GM18507 (cell line): ENCODE data around the gene KCNH4.
"Not testable (repeated sequence)": the region's sequence is repeated elsewhere in the genome, so short reads cannot be mapped to it uniquely, and the experiment has no call there.

Experiments used
- DNase-seq: peaks from one replicate; pipeline ENCODE4 v3.0.0; 2011; ENCODE audit warnings: low read depth; ENCODE audit not compliant: insufficient read length; ENCODE audit errors: extremely low spot score
- FAIRE-seq: peaks from 2 replicates; lab custom pipeline; 2011; peaks lifted over from hg19 to GRCh38; lab: Jason Lieb, UNC

The KCNH4 gene

DNA sequence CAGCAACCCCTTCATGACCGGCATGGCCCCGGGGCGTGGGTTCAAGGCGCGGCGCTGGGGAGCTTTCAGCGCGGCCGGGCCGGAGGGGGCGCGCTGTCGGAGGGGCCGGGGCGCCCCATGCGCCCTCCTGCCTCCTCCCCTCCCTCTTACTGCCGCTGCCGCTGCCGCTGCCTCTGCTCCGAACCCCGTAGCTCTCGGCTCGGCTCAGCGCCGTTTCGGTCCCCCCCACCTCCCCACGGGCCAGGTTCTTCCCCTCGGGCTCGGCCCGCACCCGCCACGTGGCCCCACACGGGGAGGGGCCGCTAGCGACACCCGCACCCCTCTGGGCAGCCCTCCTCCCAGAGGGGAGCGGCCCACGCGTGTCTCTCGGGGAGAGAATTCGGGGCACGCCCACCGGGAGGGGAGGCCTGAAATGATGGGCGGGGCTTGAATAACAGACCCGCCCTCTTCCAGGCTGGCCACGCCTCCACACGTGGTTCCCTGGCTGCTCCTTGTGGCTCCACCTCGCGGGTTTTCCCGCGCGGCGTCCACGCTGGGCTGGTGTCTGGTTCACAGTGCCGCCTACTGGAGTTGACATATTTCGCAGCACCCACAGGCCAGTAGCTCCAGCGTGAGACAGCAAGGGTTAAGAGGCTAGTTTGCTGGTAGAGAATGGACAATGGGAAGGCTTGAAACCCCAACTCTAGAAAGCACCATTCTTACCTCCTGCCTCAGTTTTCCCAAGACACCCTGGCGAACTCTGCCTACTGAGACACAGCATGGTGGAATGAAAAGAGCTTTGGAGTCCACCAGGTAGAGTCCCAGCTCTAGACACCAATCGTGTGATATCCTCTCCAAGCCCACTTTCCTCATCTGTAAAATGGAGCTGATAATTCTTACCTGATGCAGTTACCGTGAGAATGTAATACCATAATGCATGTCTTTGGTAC, at the start of gene KCNH4:
TSS of gene KCNH4 (minus strand) at position 221 of the 929 bp plus-strand sequence. CDS start at position 24, 197 bp downstream.
- DNase-seq (peak; percentile 78), FAIRE-seq (peak; percentile 96)

DNA sequence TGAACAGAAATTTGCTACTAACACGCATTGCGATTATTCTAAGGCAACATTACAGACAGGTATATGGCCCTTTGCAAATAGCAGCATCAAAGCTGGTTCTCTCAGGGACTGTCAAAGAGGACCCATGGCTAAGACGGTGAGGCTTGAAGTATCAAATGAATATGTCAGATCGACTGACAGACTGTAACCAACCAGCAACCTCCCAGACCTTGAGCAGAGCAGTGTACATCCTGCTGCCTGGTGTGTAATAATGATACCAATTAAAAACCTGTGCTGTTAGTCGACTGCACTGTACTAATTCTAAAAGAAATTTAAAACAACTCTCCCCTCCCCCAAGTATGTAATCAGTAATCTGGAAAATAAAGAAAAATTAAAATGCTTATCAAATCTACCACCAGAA, 49.3 kb upstream of the KCNH4 start:
- DNase-seq: no peak
- no peak for FAIRE-seq

GRCh38 chr17:42227849-42228700, 47.1 kb upstream of the KCNH4 start:
- FAIRE-seq: no peak
- DNase-seq: no peak

DNA sequence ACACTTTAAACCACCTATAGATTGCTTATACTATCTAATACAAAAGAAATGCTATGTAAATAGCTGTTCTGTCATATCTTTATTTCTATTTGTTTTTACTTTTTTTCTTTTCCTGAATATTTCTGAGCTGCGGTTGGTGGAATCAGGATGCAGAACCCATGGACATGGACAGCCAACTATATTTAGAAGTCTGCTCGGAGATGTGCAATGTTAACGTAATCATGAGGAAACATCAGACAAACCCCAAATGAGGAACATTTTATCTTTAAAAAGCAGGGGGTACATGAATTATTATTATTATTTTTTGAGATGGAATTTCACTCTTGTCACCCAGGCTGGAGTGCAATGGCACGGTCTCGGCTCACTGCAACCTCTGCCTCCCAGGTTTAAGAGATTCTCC, 44.7 kb upstream of the KCNH4 start:
- DNase-seq: no peak

GRCh38 chr17:42224651-42225050, 43.7 kb upstream of the KCNH4 start:
- FAIRE-seq (no peak), DNase-seq (no peak)

More for the DNA sequence above, 44.7 kb upstream of the KCNH4 start:
- FAIRE-seq: no peak

GRCh38 chr17:42221886-42222745, 41.2 kb upstream of the KCNH4 start:
- DNase-seq (peak; percentile 25), FAIRE-seq (no peak)

GRCh38 chr17:42219280-42219679, 38.3 kb upstream of the KCNH4 start:
- not testable (repeated sequence) for FAIRE-seq, DNase-seq

- no peak for DNase-seq
- no peak for FAIRE-seq
Measured at GRCh38 chr17:42214156-42214555, 33.2 kb upstream of the KCNH4 start.

GRCh38 chr17:42212382-42212781, 31.4 kb upstream of the KCNH4 start:
- DNase-seq (no peak), FAIRE-seq (no peak)

- FAIRE-seq, DNase-seq: not testable (repeated sequence)
Measured at GRCh38 chr17:42211921-42212341, 31.0 kb upstream of the KCNH4 start.

- DNase-seq (no peak), FAIRE-seq (no peak)
Measured at GRCh38 chr17:42210046-42210445, 29.1 kb upstream of the KCNH4 start.

DNA sequence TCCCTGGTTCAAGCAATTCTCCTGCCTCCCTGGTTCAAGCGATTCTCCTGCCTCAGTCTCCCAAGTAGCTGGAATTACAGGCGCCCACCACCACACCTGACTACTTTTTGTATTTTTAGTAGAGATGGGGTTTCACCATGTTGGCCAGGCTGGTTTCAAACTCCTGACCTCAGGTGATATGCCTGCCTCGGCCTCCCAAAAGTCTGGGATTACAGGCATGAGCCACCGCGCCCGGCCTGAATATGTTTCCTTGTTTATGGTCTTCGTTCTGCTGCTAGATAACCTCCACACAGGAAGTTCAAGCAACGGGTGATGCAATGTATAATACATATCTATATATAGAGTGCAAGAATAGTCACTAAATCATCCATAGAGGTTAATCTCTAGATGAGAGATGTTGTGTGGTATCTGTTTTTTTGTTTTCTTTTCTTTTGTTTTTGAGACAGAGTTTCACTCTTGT, 25.2 kb upstream of the KCNH4 start:
- not testable (repeated sequence) for DNase-seq, FAIRE-seq

GRCh38 chr17:42203354-42203753, 22.4 kb upstream of the KCNH4 start:
- FAIRE-seq: no peak

DNA sequence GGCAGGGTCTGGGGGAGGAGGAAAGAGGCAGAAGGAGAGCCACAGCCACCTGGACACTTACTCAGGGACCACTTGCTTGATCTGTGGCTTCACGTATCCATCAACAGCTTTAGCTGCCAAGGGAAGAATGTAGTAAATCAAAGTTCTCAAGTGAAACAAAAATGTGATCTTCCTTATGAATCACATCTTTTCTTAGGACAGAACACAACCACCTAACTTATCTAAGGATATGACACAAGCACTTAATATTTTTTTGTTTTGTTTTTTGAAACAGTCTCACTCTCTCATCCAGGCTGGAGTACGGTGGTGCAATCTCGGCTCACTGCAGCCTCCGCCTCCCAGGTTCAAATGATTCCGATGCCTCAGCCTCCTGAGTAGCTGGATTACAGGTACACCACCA, 21.8 kb upstream of the KCNH4 start:
- FAIRE-seq: no peak
- no peak for DNase-seq

More at GRCh38 chr17:42203354-42203753, 22.4 kb upstream of the KCNH4 start:
- no peak for DNase-seq

- FAIRE-seq: no peak
- DNase-seq: no peak
Measured at GRCh38 chr17:42202159-42202558, 21.2 kb upstream of the KCNH4 start.

GRCh38 chr17:42201458-42201772, 20.5 kb upstream of the KCNH4 start:
- DNase-seq (no peak), FAIRE-seq (no peak)

DNA sequence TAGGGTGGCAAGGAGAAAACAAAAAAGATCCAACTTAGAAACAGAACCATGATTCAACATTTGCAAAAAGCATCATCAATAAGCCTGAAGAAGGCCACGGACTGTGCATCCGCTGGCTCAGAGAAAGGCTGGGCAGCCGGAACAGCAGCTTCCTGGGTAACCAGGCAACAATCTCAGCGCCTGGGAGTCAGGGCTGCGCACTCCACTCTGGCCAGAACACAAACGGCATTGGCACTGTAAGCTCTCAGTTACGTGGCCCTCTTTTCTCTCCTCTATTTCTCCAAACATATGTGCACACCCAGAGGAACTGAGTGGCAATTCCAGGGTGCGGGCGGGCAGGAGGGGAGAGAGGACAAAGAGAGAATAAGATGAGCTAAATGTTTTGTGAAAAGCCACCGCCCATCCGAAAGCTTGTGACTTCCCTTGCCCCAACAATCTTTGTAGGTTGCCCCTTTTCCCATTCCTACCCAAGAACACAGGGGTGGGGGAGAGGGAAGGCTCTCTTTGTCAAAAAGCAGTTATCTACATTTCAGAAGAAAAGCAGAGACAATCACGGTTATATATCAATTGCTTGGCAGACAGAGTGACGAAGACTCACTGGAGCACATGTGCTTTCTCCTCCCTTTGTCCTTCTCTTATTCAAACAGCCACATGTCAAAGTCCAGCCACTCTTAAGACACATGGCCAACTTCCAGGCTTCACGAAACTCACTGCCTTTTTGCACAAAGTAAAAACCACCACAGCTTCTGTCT, 19.9 kb upstream of the KCNH4 start:
- no peak for DNase-seq
- no peak for FAIRE-seq

GRCh38 chr17:42199416-42200011, 18.6 kb upstream of the KCNH4 start:
- DNase-seq (no peak), FAIRE-seq (no peak)
